ENCODE measurements around the gene GPR150.

The GPR150 gene

GRCh38 chr5:95652849-95653248 lies 33.0 kb downstream of the GPR150 start:
- no peak for DNase-seq

DNA sequence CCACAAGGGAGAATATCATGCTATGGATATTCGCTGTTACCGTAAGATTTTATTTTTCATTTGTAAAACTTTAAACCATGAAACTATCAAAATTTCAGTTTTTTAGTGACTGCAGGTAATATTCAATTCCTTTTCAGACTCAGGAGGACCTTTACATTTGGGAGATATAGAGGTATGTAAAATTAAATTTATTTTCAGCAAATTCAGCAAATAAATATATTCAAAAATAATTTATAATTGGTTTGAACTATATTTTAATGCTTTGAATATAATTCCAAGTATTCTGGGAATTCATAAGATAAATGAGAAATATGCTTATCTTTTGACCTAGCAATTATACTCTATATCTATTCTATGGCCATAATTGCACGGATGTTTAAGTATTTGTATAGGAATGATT lies 34.3 kb downstream of the GPR150 start:
- DNase-seq = no peak

DNA sequence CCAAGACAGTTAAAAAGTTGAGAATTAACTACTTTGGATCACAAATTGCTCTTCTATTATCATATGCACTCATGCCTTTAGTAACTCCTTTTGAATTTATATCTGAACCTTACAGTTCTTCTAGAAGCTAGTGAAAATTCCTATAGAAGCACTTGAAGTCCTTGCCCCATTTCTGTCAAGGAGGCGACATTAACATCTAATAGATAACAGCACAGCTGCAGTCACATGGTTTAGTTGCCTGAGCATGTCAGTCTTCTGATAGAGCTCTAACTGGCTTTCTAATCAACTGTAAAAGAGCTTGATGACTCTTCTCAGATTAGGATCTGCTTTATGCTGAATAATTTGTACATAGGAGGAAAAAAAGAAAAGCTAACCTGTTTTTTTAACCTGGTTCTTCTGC lies 35.7 kb downstream of the GPR150 start:
- DNase-seq = no peak

DNA sequence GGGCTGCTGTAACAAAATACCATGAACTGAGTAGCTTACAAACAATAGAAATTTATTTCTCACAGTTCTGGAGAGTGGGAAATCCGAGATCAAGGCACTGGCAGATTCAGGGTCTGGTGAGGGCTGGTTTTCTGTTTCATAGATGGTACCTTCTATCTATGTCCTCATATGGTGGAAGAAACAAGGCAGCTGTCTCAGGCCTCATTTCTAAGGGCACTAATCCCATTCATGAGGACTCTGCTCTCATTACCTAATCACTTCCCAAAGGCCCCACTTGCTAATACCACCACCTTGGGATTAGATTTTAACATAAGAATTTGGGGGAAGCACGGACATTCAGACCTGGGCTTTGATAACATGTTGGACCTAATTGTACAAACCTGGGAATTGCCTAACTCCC lies 40.2 kb downstream of the GPR150 start:
- DNase-seq = no peak

DNA sequence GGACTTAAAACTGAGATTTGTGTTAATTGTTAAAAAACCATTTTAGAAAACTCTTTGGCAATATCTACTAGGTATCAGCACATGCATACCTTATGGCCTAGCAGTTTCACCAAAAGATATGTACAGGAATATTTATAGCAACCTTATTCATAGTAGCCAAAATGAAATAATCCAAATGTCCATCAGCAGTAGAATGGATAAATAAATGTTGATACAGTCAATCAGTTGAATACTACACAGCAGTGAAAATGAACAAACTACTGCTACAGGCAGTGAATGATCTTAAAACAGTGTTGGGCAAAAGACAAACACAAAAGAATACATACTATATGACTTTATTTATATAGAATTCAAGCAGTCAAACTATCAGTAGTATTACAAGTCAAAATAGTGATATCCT lies 43.1 kb downstream of the GPR150 start:
- no peak for DNase-seq

DNA sequence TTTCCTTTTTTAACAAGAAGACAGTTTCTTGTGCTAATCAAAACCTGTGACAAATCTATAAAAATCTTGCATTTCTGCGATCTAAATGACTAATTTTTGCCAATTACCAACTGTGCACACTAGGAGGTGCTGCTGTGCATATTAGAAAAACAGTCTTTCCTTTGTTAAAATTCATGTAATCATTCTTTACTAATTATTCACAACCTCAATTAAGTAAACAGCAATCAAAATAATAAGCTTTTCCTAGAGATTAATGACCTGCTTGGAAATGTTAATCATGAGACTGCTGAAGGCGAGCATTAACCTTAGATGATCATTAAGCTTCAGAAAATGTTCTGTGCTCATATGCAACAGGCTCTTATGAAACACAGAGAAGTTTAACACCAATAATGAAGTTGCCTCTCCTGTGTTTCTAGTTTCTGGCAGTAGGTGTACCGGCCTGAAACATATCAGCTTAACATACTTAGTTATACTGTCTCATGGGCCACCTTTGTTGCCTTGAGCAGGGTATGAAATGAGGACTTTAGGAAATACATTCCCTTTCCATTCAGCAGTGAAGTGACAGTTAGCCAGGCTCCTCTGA lies 44.4 kb downstream of the GPR150 start:
- DNase-seq = peak; percentile 61

GRCh38 chr5:95667061-95667618 lies 47.3 kb downstream of the GPR150 start:
- no peak for DNase-seq

GRCh38 chr5:95667678-95668077 lies 47.8 kb downstream of the GPR150 start:
- no peak for DNase-seq

GRCh38 chr5:95668216-95668615 lies 48.3 kb downstream of the GPR150 start:
- DNase-seq = no peak

DNA sequence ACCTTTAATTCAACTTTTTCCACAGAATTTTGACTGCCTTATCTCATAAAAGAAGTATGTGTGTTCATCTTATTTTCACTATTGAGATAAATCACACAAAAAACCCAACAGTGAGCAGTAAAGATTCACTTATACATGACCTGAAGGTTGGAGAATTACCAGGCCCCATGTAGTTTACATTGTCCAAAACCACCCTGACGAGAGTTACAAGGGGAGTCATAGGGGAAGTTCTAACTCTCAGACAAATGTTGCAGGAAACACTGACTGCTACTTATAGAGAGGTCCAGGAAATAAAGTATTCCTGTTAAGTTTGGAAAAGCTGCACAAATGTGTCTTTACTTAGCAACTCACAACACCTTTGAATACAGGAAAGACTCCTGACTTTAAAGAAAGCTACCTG lies 48.8 kb downstream of the GPR150 start:
- DNase-seq = no peak

GRCh38 chr5:95669540-95669939 lies 49.7 kb downstream of the GPR150 start:
- peak; percentile 33 for DNase-seq

GRCh38 chr5:95669985-95670384 lies 50.1 kb downstream of the GPR150 start:
- no peak for DNase-seq

DNA sequence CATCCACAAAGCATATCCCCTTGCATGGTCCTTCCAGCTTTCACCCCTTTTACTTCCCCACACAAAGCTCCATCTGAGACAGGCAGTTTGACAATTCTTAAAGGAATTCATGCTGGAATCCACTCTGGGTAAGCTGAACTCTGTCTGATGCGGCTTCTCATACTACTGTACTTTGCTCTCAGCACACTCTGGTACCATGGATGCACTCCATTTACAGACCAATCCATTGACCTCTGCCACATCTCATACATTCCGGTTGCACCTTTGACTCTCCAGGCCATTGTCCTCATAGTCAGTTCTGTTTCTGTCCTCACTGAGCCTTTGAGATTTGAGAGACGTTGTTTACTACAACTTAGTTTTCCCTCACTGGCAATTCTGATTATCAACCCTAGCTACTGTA lies 50.7 kb downstream of the GPR150 start:
- DNase-seq = no peak

Measured in DMS53 (cell line).